GM21360 (cell line): ENCODE measurements around the gene SEPTIN5.
"Not testable (repeated sequence)": the region's sequence is repeated elsewhere in the genome, so short reads cannot be mapped to it uniquely, and the experiment has no call there.

Source experiments
- ATAC-seq: cut with Tn5 transposase; IDR thresholded peaks from one replicate; pipeline ENCODE4 v1.9.1; 2021; ENCODE audit warnings: mild to moderate bottlenecking, moderate library complexity; ENCODE audit not compliant: unreplicated experiment

Gene SEPTIN5

GRCh38 chr22:19719050-19719482 lies 4.8 kb downstream of the SEPTIN5 start:
- no peak for ATAC-seq

- ATAC-seq: no peak
Observed at GRCh38 chr22:19719488-19720021, 5.3 kb downstream of the SEPTIN5 start.

GRCh38 chr22:19720150-19720827 lies 6.0 kb downstream of the SEPTIN5 start:
- ATAC-seq: no peak

GRCh38 chr22:19720999-19721329 lies 6.7 kb downstream of the SEPTIN5 start:
- ATAC-seq: no peak

- ATAC-seq: no peak
Observed at GRCh38 chr22:19721330-19722177, 7.3 kb downstream of the SEPTIN5 start.

GRCh38 chr22:19722178-19722981 lies 8.1 kb downstream of the SEPTIN5 start:
- ATAC-seq: no peak

- ATAC-seq: no peak
Observed at GRCh38 chr22:19722982-19723231, 8.6 kb downstream of the SEPTIN5 start.

- no peak for ATAC-seq
Observed at GRCh38 chr22:19723232-19723982, 9.1 kb downstream of the SEPTIN5 start, which contains the start of gene GP1BB. GP1BB (plus strand) TSS chr22:19723539; CDS start chr22:19723570, 31 bp downstream.

- ATAC-seq: no peak
Observed at GRCh38 chr22:19723983-19724827, 9.9 kb downstream of the SEPTIN5 start.

- no peak for ATAC-seq
Observed at GRCh38 chr22:19724927-19725661, 10.8 kb downstream of the SEPTIN5 start.

GRCh38 chr22:19726064-19726788 lies 11.9 kb downstream of the SEPTIN5 start:
- not testable (repeated sequence) for ATAC-seq

- no peak for ATAC-seq
Observed at GRCh38 chr22:19727310-19728150, 13.2 kb downstream of the SEPTIN5 start.

GRCh38 chr22:19728271-19728670 lies 14.0 kb downstream of the SEPTIN5 start:
- no peak for ATAC-seq

GRCh38 chr22:19728836-19729235 lies 14.5 kb downstream of the SEPTIN5 start:
- no peak for ATAC-seq

GRCh38 chr22:19729507-19729906 lies 15.2 kb downstream of the SEPTIN5 start:
- ATAC-seq: no peak

- no peak for ATAC-seq
Observed at GRCh38 chr22:19730198-19730597, 15.9 kb downstream of the SEPTIN5 start.

- no peak for ATAC-seq
Observed at GRCh38 chr22:19730655-19731360, 16.5 kb downstream of the SEPTIN5 start.
